Activated naive CD4-positive, alpha-beta T cell treated with anti-CD3 and anti-CD28 coated beads for 36 hours (primary cell): ENCODE results near the gene PICK1. TPM values are rescaled to one million over a fixed set of nuclear protein-coding genes. Genes with fewer than 3 reads are reported as not detected.

Experiments used
- CTCF ChIA-PET: fragments of 350-600 bp; sonication (Branson Sonifier 250); formaldehyde crosslinking; loops from one replicate; lab custom pipeline; 2021; ENCODE audit warnings: antibody characterized with exemption; lab: Charles Lee
- DNase-seq: peaks from one replicate; pipeline ENCODE4 v3.0.0-alpha.2; 2020
- H3K27ac Mint-ChIP-seq: one replicate; pipeline ENCODE4 v1.8.0; 2021; ENCODE audit warnings: mild to moderate bottlenecking, mixed read lengths
- H3K27me3 Mint-ChIP-seq: one replicate; pipeline ENCODE4 v1.8.0; 2021; ENCODE audit warnings: low read depth, mixed read lengths
- H3K36me3 Mint-ChIP-seq: one replicate; pipeline ENCODE4 v1.8.0; 2021; ENCODE audit warnings: low read depth, mixed read lengths
- H3K4me1 Mint-ChIP-seq: one replicate; pipeline ENCODE4 v1.8.0; 2021; ENCODE audit warnings: low read depth, mixed read lengths
- H3K4me3 Mint-ChIP-seq: one replicate; pipeline ENCODE4 v1.8.0; 2021; ENCODE audit warnings: mild to moderate bottlenecking, moderate library complexity, mixed read lengths
- H3K9me3 Mint-ChIP-seq: one replicate; pipeline ENCODE4 v1.8.0; 2021; ENCODE audit warnings: mixed read lengths
- intact Hi-C: fragments of 100-400 bp; cut with micrococcal nuclease; formaldehyde crosslinking; loops from one replicate; pipeline ENCODE4 v1.15.1; 2023
- total RNA-seq, 2 experiments: library from RNA; stranded (reverse); gene quantifications; one replicate each; pipeline ENCODE4 v1.2.3, GENCODE V29; 2021

The PICK1 gene
- 10 to 100 TPM; 17.9 to 22.1 TPM for total RNA-seq

- Mint-ChIP-seq H3K4me1 (peaks cover 14% of the 10 kb centered on the region), H3K9me3 (no peaks in the 10 kb centered on the region), H3K36me3 (peaks cover 9% of the 10 kb centered on the region), H3K27ac (peak within 1 kb of the TSS; percentile 94), H3K4me3 (peak within 1 kb of the TSS; percentile 94), H3K27me3 (no peaks in the 10 kb centered on the region)
- peak; percentile 87 for DNase-seq
- CTCF ChIA-PET, result interaction anchor here (1.3 kb wide), 1 partner anchor 12 kb away, joined by 4 read pairs; no protein-coding TSS in a partner anchor
- intact Hi-C loops, result loop anchor here (5.0 kb wide), 1 partner anchor 45 kb away; no protein-coding TSS in a partner anchor
These were observed at the start of gene PICK1 for GRCh38 chr22:38056969-38057891. Gene PICK1 (plus strand): TSS chr22:38057404. CDS start chr22:38057810, 406 bp downstream.

GRCh38 chr22:38009000-38009806 lies 48.0 kb upstream of the PICK1 start:
- Mint-ChIP-seq H3K27me3 (no peaks in the 10 kb centered on the region), H3K4me1 (no peaks in the 10 kb centered on the region), H3K36me3 (no peaks in the 10 kb centered on the region), H3K27ac (no peak overlapping the region), H3K9me3 (no peaks in the 10 kb centered on the region), H3K4me3 (no peak overlapping the region)
- CTCF ChIA-PET, result no interaction called here
- no peak for DNase-seq
- intact Hi-C loops, result no loop called here

GRCh38 chr22:38012604-38013072 lies 44.6 kb upstream of the PICK1 start:
- Mint-ChIP-seq H3K36me3 (no peaks in the 10 kb centered on the region), H3K27me3 (no peaks in the 10 kb centered on the region), H3K4me3 (no peak overlapping the region), H3K4me1 (no peaks in the 10 kb centered on the region), H3K27ac (no peak overlapping the region), H3K9me3 (no peaks in the 10 kb centered on the region)
- DNase-seq, result no peak
- intact Hi-C loops, result no loop called here
- CTCF ChIA-PET, result no interaction called here

GRCh38 chr22:38014083-38014482 lies 43.1 kb upstream of the PICK1 start:
- Mint-ChIP-seq H3K9me3 (no peaks in the 10 kb centered on the region), H3K36me3 (no peaks in the 10 kb centered on the region), H3K4me1 (no peaks in the 10 kb centered on the region), H3K4me3 (no peak overlapping the region), H3K27me3 (no peaks in the 10 kb centered on the region), H3K27ac (no peak overlapping the region)
- CTCF ChIA-PET, result no interaction called here
- intact Hi-C loops, result no loop called here
- no peak for DNase-seq

- CTCF ChIA-PET, result interaction anchor here (0.5 kb wide), 1 partner anchor 89 kb away, joined by 3 read pairs; no protein-coding TSS in a partner anchor
- Mint-ChIP-seq H3K4me1 (no peaks in the 10 kb centered on the region), H3K4me3 (no peak overlapping the region), H3K9me3 (no peaks in the 10 kb centered on the region), H3K27me3 (no peaks in the 10 kb centered on the region), H3K36me3 (no peaks in the 10 kb centered on the region), H3K27ac (no peak overlapping the region)
- intact Hi-C loops, result no loop called here
- no peak for DNase-seq
These were observed 40.7 kb upstream of the PICK1 start for GRCh38 chr22:38016182-38017151.

GRCh38 chr22:38017272-38017920 lies 39.8 kb upstream of the PICK1 start:
- Mint-ChIP-seq H3K4me3 (no peak overlapping the region), H3K9me3 (no peaks in the 10 kb centered on the region), H3K36me3 (no peaks in the 10 kb centered on the region), H3K27ac (no peak overlapping the region), H3K27me3 (no peaks in the 10 kb centered on the region), H3K4me1 (no peaks in the 10 kb centered on the region)
- CTCF ChIA-PET, result interaction anchor here (0.6 kb wide), 1 partner anchor 68 kb away, joined by 8 read pairs; no protein-coding TSS in a partner anchor
- DNase-seq, result no peak
- intact Hi-C loops, result no loop called here

- H3K9me3 Mint-ChIP-seq, result no peaks in the 10 kb centered on the region
- CTCF ChIA-PET, result interaction anchor here (0.6 kb wide), 1 partner anchor 69 kb away, joined by 8 read pairs; no protein-coding TSS in a partner anchor
- no peaks in the 10 kb centered on the region for H3K27me3 Mint-ChIP-seq
- no peaks in the 10 kb centered on the region for H3K36me3 Mint-ChIP-seq
- no peaks in the 10 kb centered on the region for H3K4me1 Mint-ChIP-seq
- no peak for DNase-seq
- intact Hi-C loops, result no loop called here
- no peak overlapping the region for H3K27ac Mint-ChIP-seq
- H3K4me3 Mint-ChIP-seq, result no peak overlapping the region
These were observed 39.0 kb upstream of the PICK1 start for GRCh38 chr22:38017939-38018885.

GRCh38 chr22:38018938-38019827 lies 38.0 kb upstream of the PICK1 start:
- Mint-ChIP-seq H3K36me3 (no peaks in the 10 kb centered on the region), H3K4me3 (no peak overlapping the region), H3K9me3 (no peaks in the 10 kb centered on the region), H3K27ac (no peak overlapping the region), H3K27me3 (no peaks in the 10 kb centered on the region), H3K4me1 (no peaks in the 10 kb centered on the region)
- CTCF ChIA-PET, result no interaction called here
- no peak for DNase-seq
- intact Hi-C loops, result no loop called here

- intact Hi-C loops, result no loop called here
- no peaks in the 10 kb centered on the region for H3K36me3 Mint-ChIP-seq
- H3K27me3 Mint-ChIP-seq, result no peaks in the 10 kb centered on the region
- DNase-seq, result no peak
- H3K4me1 Mint-ChIP-seq, result no peaks in the 10 kb centered on the region
- H3K9me3 Mint-ChIP-seq, result no peaks in the 10 kb centered on the region
- CTCF ChIA-PET, result interaction anchor here (0.6 to 1.3 kb wide), 3 partner anchors 31 to 198 kb away, joined by 3 to 4 read pairs (median 3); partner anchors contain the start of gene GALR3
- no peak overlapping the region for H3K27ac Mint-ChIP-seq
- H3K4me3 Mint-ChIP-seq, result no peak overlapping the region
These were observed 36.0 kb upstream of the PICK1 start for GRCh38 chr22:38021206-38021605.

- CTCF ChIA-PET, result no interaction called here
- Mint-ChIP-seq H3K27me3 (no peaks in the 10 kb centered on the region), H3K4me3 (no peak overlapping the region), H3K27ac (no peak overlapping the region), H3K4me1 (no peaks in the 10 kb centered on the region), H3K9me3 (no peaks in the 10 kb centered on the region), H3K36me3 (no peaks in the 10 kb centered on the region)
- no peak for DNase-seq
- intact Hi-C loops, result no loop called here
These were observed 34.2 kb upstream of the PICK1 start for GRCh38 chr22:38023045-38023444.
